ENCODE results near the gene CCDC13. TPM values are rescaled to one million over a fixed set of nuclear protein-coding genes. Genes with fewer than 3 reads are reported as not detected.

CCDC13 gene
- total and polyA plus RNA-seq, 12 donors = 0.16 to 1.2 (median 0.55) TPM; not detected in 2

- DNase-seq (no peak), ATAC-seq (no peak)
- Histone ChIP-seq H3K4me3 (no peak overlapping the region), H3K27me3 (no peaks in the 10 kb centered on the region), H3K36me3 (no peaks in the 10 kb centered on the region), H3K4me1 (peaks cover 0 to 40% (median 17%) of the 10 kb centered on the region in 9 donors), H3K9me3 (no peaks in the 10 kb centered on the region), H3K27ac (peak overlapping the region in 4 of 10 donors; percentile 21 to 73 (median 29))
- intact Hi-C loops (cut with DNase I) = loop anchor here in 8 of 10 donors (2.0 to 10.0 kb wide), 7 partner anchors 90 to 175 kb away; partner anchors contain the start of genes SEC22C (in 3 of the 8), ZBTB47 (in 3 of the 8) and SS18L2 (in 1 of the 8)
- WGBS, 2 donors = 65 to 73% methylated on average over 6 of the region's 6 CpGs
- TF ChIP-seq CTCF (IDR thresholded peaks at IDR 0.05) = no peak
These were observed 25.5 kb downstream of the CCDC13 start for GRCh38 chr3:42747581-42747980.

- DNase-seq (no peak), ATAC-seq (peak in 7 of 8 donors; percentile 18 to 52 (median 28))
- intact Hi-C loops (cut with DNase I) = loop anchor here in 8 of 10 donors (2.0 to 10.0 kb wide), 7 partner anchors 89 to 174 kb away; partner anchors contain the start of genes SEC22C (in 3 of the 8), ZBTB47 (in 3 of the 8) and SS18L2 (in 1 of the 8)
- H3K27me3 ChIP-seq = no peaks in the 10 kb centered on the region
- no peaks in the 10 kb centered on the region for H3K9me3 ChIP-seq
- H3K4me1 ChIP-seq = peaks cover 0 to 40% (median 17%) of the 10 kb centered on the region in 9 donors
- no peaks in the 10 kb centered on the region for H3K36me3 ChIP-seq
- peak overlapping the region in 9 of 10 donors; percentile 21 to 73 (median 57) for H3K27ac ChIP-seq
- no peak overlapping the region for H3K4me3 ChIP-seq
- WGBS, 2 donors = 65 to 74% methylated on average over 11 of the region's 11 CpGs
- TF ChIP-seq CTCF (IDR thresholded peaks at IDR 0.05) = no peak
These were observed 26.3 kb downstream of the CCDC13 start for GRCh38 chr3:42746455-42747450.

GRCh38 chr3:42745776-42746454 lies 27.1 kb downstream of the CCDC13 start:
- peak in 2 of 8 donors; percentile 2 to 32 for ATAC-seq

More at GRCh38 chr3:42745776-42746454, 27.1 kb downstream of the CCDC13 start:
- TF ChIP-seq CTCF (IDR thresholded peaks at IDR 0.05) = no peak
- intact Hi-C loops (cut with DNase I) = loop anchor here in 8 of 10 donors (2.0 to 10.0 kb wide), 8 partner anchors 45 to 174 kb away; partner anchors contain the start of genes SEC22C (in 3 of the 8), ZBTB47 (in 3 of the 8) and SS18L2 (in 1 of the 8)
- Histone ChIP-seq H3K27ac (peak overlapping the region in 8 of 10 donors; percentile 21 to 73 (median 58)), H3K9me3 (no peaks in the 10 kb centered on the region), H3K4me1 (peaks cover 0 to 42% (median 17%) of the 10 kb centered on the region in 9 donors), H3K4me3 (no peak overlapping the region), H3K36me3 (no peaks in the 10 kb centered on the region), H3K27me3 (no peaks in the 10 kb centered on the region)
- no peak for DNase-seq
- WGBS, 2 donors = 63 to 71% methylated on average over 8 of the region's 8 CpGs

All from heart right ventricle (tissue), 16 donors.